Endodermal cell (in vitro differentiated cells): Measurements from ENCODE around the gene DSP. TPM values are rescaled to one million over a fixed set of nuclear protein-coding genes. Genes with fewer than 3 reads are reported as not detected.

Experiments used
- DNase-seq: peaks from one replicate; pipeline ENCODE4 v3.0.0-alpha.2; 2017
- H3K27ac ChIP-seq: 2 replicates; pipeline ENCODE4 v1.5.1; 2013; ENCODE audit warnings: mild to moderate bottlenecking, low read depth, low read length, moderate library complexity
- H3K27me3 ChIP-seq: 2 replicates; pipeline ENCODE4 v1.6.1; 2013; ENCODE audit warnings: mild to moderate bottlenecking, low read length, moderate library complexity; ENCODE audit not compliant: insufficient read depth, control insufficient read depth, poor library complexity, severe bottlenecking
- H3K36me3 ChIP-seq: 2 replicates; pipeline ENCODE4 v1.7.0; 2013; ENCODE audit warnings: mild to moderate bottlenecking, low read length, moderate library complexity; ENCODE audit not compliant: control insufficient read depth, insufficient read depth
- H3K4me1 ChIP-seq: one replicate; pipeline ENCODE4 v1.7.0; 2013; ENCODE audit warnings: low read length; ENCODE audit not compliant: control insufficient read depth, insufficient read depth
- H3K4me3 ChIP-seq: 2 replicates; pipeline ENCODE4 v1.5.1; 2013; ENCODE audit warnings: mild to moderate bottlenecking, low read length, moderate library complexity
- H3K9ac ChIP-seq: 2 replicates; pipeline ENCODE4 v1.6.1; 2013; ENCODE audit warnings: mild to moderate bottlenecking, low read length, moderate library complexity; ENCODE audit not compliant: poor library complexity, severe bottlenecking; ENCODE audit errors: extremely low read depth
- H3K9me3 ChIP-seq: 2 replicates; pipeline ENCODE4 v1.6.1; 2013; ENCODE audit warnings: mild to moderate bottlenecking, low read length, moderate library complexity; ENCODE audit not compliant: control insufficient read depth
- H3K27ac Mint-ChIP-seq: 2 replicates; pipeline ENCODE4 v1.8.0; 2020; ENCODE audit warnings: mixed read lengths
- H3K27me3 Mint-ChIP-seq: 2 replicates; pipeline ENCODE4 v1.8.0; 2021; ENCODE audit warnings: mild to moderate bottlenecking, mixed read lengths; ENCODE audit not compliant: insufficient read depth
- H3K36me3 Mint-ChIP-seq: 2 replicates; pipeline ENCODE4 v1.8.0; 2020; ENCODE audit warnings: low read depth, mixed read lengths
- H3K4me1 Mint-ChIP-seq: 2 replicates; pipeline ENCODE4 v1.8.0; 2020; ENCODE audit warnings: mixed read lengths
- H3K4me3 Mint-ChIP-seq: 2 replicates; pipeline ENCODE4 v1.8.0; 2020; ENCODE audit warnings: mild to moderate bottlenecking, moderate library complexity, mixed read lengths
- H3K9me3 Mint-ChIP-seq: 2 replicates; pipeline ENCODE4 v1.8.0; 2020; ENCODE audit warnings: mild to moderate bottlenecking, mixed read lengths
- WGBS, 2 experiments: methylation state at CpG; one replicate each; pipeline versions ENCODE4 v1.1.5 to v1.1.7; 2013; ENCODE audit warnings: missing lambda C conversion rate in 2 of 2, mixed read lengths in 1 of 2; ENCODE audit not compliant: insufficient coverage in 1 of 2, insufficient read length in 1 of 2; 5-methylcytosine and 5-hydroxymethylcytosine counted together
- total RNA-seq, 2 donors: library from RNA; stranded (reverse); fragmentation: NEBNext Ultra II Directional in 1 of 2; extraction: Animal tissue kit (Norgen Biotek cat#: 25700) in 1 of 2; gene quantifications; 2 replicates in 1 of 2; 3 replicates in 1 of 2; pipeline ENCODE4 v1.2.1, GENCODE V29; 2021
- TF ChIP-seq, protein P1 (sequence below): fragments of 200-600 bp; sonication (generic); conservative IDR thresholded peaks from 2 replicates; pipeline ENCODE4 v1.5.0; 2021; ENCODE audit warnings: antibody characterized with exemption, mild to moderate bottlenecking

Gene DSP
- total RNA-seq, 2 donors from 2014 or later: 123 to 152 TPM

DNA sequence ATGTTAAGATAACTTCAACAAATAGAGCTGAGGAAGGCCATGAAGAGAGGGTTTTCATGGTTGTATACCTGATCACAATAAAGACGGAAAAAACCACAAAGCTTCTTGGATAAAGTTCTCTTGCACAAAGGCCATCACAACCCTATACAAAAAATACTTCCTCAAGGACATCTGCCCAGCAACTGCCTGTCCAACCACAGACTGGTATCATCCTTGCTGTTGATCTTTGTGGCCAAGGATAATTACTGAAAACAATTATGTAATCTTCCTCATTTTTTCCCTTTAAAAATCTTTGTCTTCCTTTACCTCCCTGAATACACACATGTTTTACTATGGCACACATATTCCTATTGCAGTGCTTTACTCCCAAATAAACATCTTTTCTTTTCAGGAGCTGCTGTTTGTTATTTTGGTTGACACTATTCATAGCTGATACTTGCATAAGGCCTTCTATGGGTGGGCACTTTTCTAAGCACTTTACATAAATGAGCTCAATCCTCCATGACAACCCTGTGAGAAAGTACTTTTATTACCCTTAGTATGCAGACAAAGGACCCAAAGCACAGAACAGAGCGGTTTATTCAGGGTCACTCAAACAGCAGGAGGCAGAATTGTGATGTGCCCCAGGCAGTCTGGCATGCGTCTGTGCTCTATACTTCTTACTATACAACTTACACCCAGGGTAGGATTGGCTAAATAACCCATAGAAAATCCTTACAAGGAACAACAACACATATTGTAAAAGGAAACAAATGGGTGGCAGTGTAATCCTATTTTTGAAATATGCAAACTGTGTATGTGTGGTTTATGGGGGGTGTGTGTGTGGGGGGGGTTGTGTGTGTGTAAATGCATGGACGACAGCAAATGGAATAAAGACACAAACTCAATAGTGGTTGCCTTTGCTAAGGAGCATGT, 83.6 kb downstream of the DSP start:
- no peaks in the 10 kb centered on the region for H3K4me1 ChIP-seq
- Mint-ChIP-seq H3K27ac (no peak overlapping the region), H3K9me3 (no peaks in the 10 kb centered on the region), H3K36me3 (no peaks in the 10 kb centered on the region), H3K27me3 (peaks cover 8% of the 10 kb centered on the region), H3K4me1 (peaks cover 6% of the 10 kb centered on the region), H3K4me3 (no peak overlapping the region)
- 69% methylated on average over 4 of the region's 4 CpGs; no CpG with 5 or more reads in 1 of the 2 experiments for WGBS, 2 experiments
- H3K9ac ChIP-seq: no peak overlapping the region
- H3K9me3 ChIP-seq: no peaks in the 10 kb centered on the region
- H3K27me3 ChIP-seq: peaks cover 8% of the 10 kb centered on the region
- peak overlapping the region; percentile 77 for H3K27ac ChIP-seq
- no peak for DNase-seq
- no peak overlapping the region for H3K4me3 ChIP-seq
- H3K36me3 ChIP-seq: no peaks in the 10 kb centered on the region
- TF ChIP-seq, protein P1, sequence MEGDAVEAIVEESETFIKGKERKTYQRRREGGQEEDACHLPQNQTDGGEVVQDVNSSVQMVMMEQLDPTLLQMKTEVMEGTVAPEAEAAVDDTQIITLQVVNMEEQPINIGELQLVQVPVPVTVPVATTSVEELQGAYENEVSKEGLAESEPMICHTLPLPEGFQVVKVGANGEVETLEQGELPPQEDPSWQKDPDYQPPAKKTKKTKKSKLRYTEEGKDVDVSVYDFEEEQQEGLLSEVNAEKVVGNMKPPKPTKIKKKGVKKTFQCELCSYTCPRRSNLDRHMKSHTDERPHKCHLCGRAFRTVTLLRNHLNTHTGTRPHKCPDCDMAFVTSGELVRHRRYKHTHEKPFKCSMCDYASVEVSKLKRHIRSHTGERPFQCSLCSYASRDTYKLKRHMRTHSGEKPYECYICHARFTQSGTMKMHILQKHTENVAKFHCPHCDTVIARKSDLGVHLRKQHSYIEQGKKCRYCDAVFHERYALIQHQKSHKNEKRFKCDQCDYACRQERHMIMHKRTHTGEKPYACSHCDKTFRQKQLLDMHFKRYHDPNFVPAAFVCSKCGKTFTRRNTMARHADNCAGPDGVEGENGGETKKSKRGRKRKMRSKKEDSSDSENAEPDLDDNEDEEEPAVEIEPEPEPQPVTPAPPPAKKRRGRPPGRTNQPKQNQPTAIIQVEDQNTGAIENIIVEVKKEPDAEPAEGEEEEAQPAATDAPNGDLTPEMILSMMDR: no peak

- H3K27me3 ChIP-seq: no peaks in the 10 kb centered on the region
- no peak overlapping the region for H3K27ac ChIP-seq
- no peaks in the 10 kb centered on the region for H3K4me1 ChIP-seq
- H3K9me3 Mint-ChIP-seq: no peaks in the 10 kb centered on the region
- WGBS, 2 experiments: 98 to 100% methylated on average over 1 to 2 of the region's 2 CpGs
- no peaks in the 10 kb centered on the region for H3K36me3 ChIP-seq
- no peak overlapping the region for H3K4me3 Mint-ChIP-seq
- H3K4me1 Mint-ChIP-seq: peaks cover 6% of the 10 kb centered on the region
- H3K27ac Mint-ChIP-seq: no peak overlapping the region
- H3K27me3 Mint-ChIP-seq: peaks cover 4% of the 10 kb centered on the region
- no peak for DNase-seq
- TF ChIP-seq, protein P1: no peak
- H3K4me3 ChIP-seq: no peak overlapping the region
- H3K36me3 Mint-ChIP-seq: no peaks in the 10 kb centered on the region
- no peaks in the 10 kb centered on the region for H3K9me3 ChIP-seq
- H3K9ac ChIP-seq: no peak overlapping the region
These were observed 87.0 kb downstream of the DSP start for GRCh38 chr6:7628479-7628878.

GRCh38 chr6:7628909-7629308, 87.4 kb downstream of the DSP start:
- Histone ChIP-seq H3K9ac (no peak overlapping the region), H3K4me3 (no peak overlapping the region), H3K9me3 (no peaks in the 10 kb centered on the region), H3K27ac (no peak overlapping the region), H3K36me3 (no peaks in the 10 kb centered on the region), H3K4me1 (no peaks in the 10 kb centered on the region), H3K27me3 (no peaks in the 10 kb centered on the region)
- H3K27ac Mint-ChIP-seq: no peak overlapping the region
- no peaks in the 10 kb centered on the region for H3K36me3 Mint-ChIP-seq
- TF ChIP-seq, protein P1: no peak
- 94 to 96% methylated on average over 11 of the region's 11 CpGs for WGBS, 2 experiments
- peaks cover 4% of the 10 kb centered on the region for H3K27me3 Mint-ChIP-seq
- H3K4me1 Mint-ChIP-seq: peaks cover 6% of the 10 kb centered on the region
- no peaks in the 10 kb centered on the region for H3K9me3 Mint-ChIP-seq
- DNase-seq: no peak
- H3K4me3 Mint-ChIP-seq: no peak overlapping the region
